ENCODE results near the gene AQP1.

- TF ChIP-seq CTCF (IDR thresholded peaks at IDR 0.05) (no peak), POLR2A (IDR thresholded peaks at IDR 0.05) (no peak)
Observed at GRCh38 chr7:30896036-30896435, 15.6 kb upstream of the AQP1 start.
